OCI-LY3 (cell line): ENCODE data around the gene ADCYAP1.

Experiments
- H2AFZ ChIP-seq: fragments of 200-600, 300-600 bp; shearing (Covaris generic); 2 replicates; pipeline ENCODE4 v1.6.0; 2014; ENCODE audit warnings: antibody characterized with exemption, low read depth, low read length
- H3K27ac ChIP-seq: fragments of 200-600, 300-600 bp; sonication (generic); 2 replicates; pipeline ENCODE4 v1.5.1; 2014; ENCODE audit warnings: mild to moderate bottlenecking, low read length, moderate library complexity, mixed read lengths
- H3K27me3 ChIP-seq: fragments of 200-600, 300-600 bp; sonication (generic); 2 replicates; pipeline ENCODE4 v1.6.1; 2014; ENCODE audit warnings: low read depth, low read length, mixed read lengths
- H3K36me3 ChIP-seq: fragments of 200-600, 300-600 bp; sonication (generic); replicated peaks from 2 replicates; pipeline ENCODE3; 2014; ENCODE audit warnings: low read depth, low read length, mixed read lengths
- H3K4me1 ChIP-seq: fragments of 300-600, 200-600 bp; sonication (generic); 2 replicates; pipeline ENCODE4 v1.6.1; 2014; ENCODE audit warnings: low read length, mixed read lengths
- H3K4me2 ChIP-seq: fragments of 200-600, 300-600 bp; sonication (generic); 2 replicates; pipeline ENCODE4 v1.6.1; 2014; ENCODE audit warnings: low read length, mixed read lengths
- H3K4me3 ChIP-seq: fragments of 300-600, 200-600 bp; sonication (generic); 2 replicates; pipeline ENCODE4 v1.5.1; 2014; ENCODE audit warnings: antibody characterized with exemption, mild to moderate bottlenecking, low read length, moderate library complexity
- H3K79me2 ChIP-seq: fragments of 300-600, 200-600 bp; shearing (Covaris generic); 2 replicates; pipeline ENCODE4 v1.6.1; 2014; ENCODE audit warnings: mild to moderate bottlenecking, low read length, mixed read lengths
- H3K9ac ChIP-seq: fragments of 300-600, 200-600 bp; shearing (Covaris generic); 2 replicates; pipeline ENCODE4 v1.6.0; 2014; ENCODE audit warnings: mild to moderate bottlenecking, low read length, moderate library complexity
- H3K9me3 ChIP-seq: fragments of 200-600, 300-600 bp; shearing (Covaris generic); 2 replicates; pipeline ENCODE4 v1.6.1; 2014; ENCODE audit warnings: low read length, mixed read lengths; ENCODE audit not compliant: insufficient read depth
- H4K20me1 ChIP-seq: fragments of 200-600, 300-600 bp; sonication (generic); 2 replicates; pipeline ENCODE4 v1.6.1; 2016; ENCODE audit warnings: low read length, mixed read lengths; ENCODE audit not compliant: insufficient read depth
- CTCF ChIP-seq: fragments of 200-600, 300-600 bp; sonication (generic); IDR thresholded peaks from 2 replicates; pipeline ENCODE4 v1.5.1; 2014; ENCODE audit warnings: antibody characterized with exemption, low read length, low read depth
- EZH2phosphoT487 ChIP-seq: fragments of 200-600 bp; shearing (Covaris generic); IDR thresholded peaks from 2 replicates; pipeline ENCODE4 v1.6.1; 2018; ENCODE audit warnings: antibody characterized with exemption, mixed run types, low read depth

Gene ADCYAP1

GRCh38 chr18:903701-904100 is 970 bp upstream of the ADCYAP1 start:
- Histone ChIP-seq H3K4me1 (no peaks in the 10 kb centered on the region), H3K4me3 (no peak overlapping the region), H3K9ac (no peak overlapping the region), H3K79me2 (no peaks in the 10 kb centered on the region), H3K4me2 (no peak overlapping the region), H2AFZ (no peak overlapping the region), H3K27me3 (0 out of 2 replicates have a peak, but pooled peaks cover 5% of the 10 kb centered on the region), H3K27ac (no peak overlapping the region), H3K9me3 (no peaks in the 10 kb centered on the region), H3K36me3 (no peaks in the 10 kb centered on the region), H4K20me1 (no peaks in the 10 kb centered on the region)
- TF ChIP-seq CTCF (no peak), EZH2phosphoT487 (no peak)

GRCh38 chr18:905307-905947 is 756 bp downstream of the ADCYAP1 start:
- Histone ChIP-seq H3K4me1 (no peaks in the 10 kb centered on the region), H3K4me3 (no peak overlapping the region), H4K20me1 (no peaks in the 10 kb centered on the region), H3K27me3 (no peaks in the 10 kb centered on the region), H3K79me2 (no peaks in the 10 kb centered on the region), H3K9ac (no peak overlapping the region), H3K4me2 (no peak overlapping the region), H3K36me3 (no peaks in the 10 kb centered on the region), H2AFZ (no peak overlapping the region), H3K9me3 (no peaks in the 10 kb centered on the region), H3K27ac (no peak overlapping the region)
- TF ChIP-seq EZH2phosphoT487 (no peak), CTCF (no peak)

GRCh38 chr18:905948-906415 is 1.3 kb downstream of the ADCYAP1 start:
- no peak overlapping the region for H3K27ac ChIP-seq
- no peaks in the 10 kb centered on the region for H3K4me1 ChIP-seq
- no peak overlapping the region for H3K4me2 ChIP-seq
- no peaks in the 10 kb centered on the region for H3K36me3 ChIP-seq
- H3K9me3 ChIP-seq: no peaks in the 10 kb centered on the region
- H3K79me2 ChIP-seq: no peaks in the 10 kb centered on the region
- no peak overlapping the region for H2AFZ ChIP-seq
- no peak overlapping the region for H3K9ac ChIP-seq
- no peak overlapping the region for H3K4me3 ChIP-seq
- TF ChIP-seq CTCF (no peak), EZH2phosphoT487 (no peak)
- H3K27me3 ChIP-seq: no peaks in the 10 kb centered on the region
- no peaks in the 10 kb centered on the region for H4K20me1 ChIP-seq

GRCh38 chr18:906416-907114 is 1.9 kb downstream of the ADCYAP1 start:
- no peak overlapping the region for H2AFZ ChIP-seq

More at GRCh38 chr18:906416-907114, 1.9 kb downstream of the ADCYAP1 start:
- no peak overlapping the region for H3K27ac ChIP-seq
- no peak for TF ChIP-seq EZH2phosphoT487
- TF ChIP-seq CTCF: no peak
- no peaks in the 10 kb centered on the region for H3K4me1 ChIP-seq
- no peak overlapping the region for H3K9ac ChIP-seq
- no peak overlapping the region for H3K4me2 ChIP-seq
- H3K27me3 ChIP-seq: no peaks in the 10 kb centered on the region
- H4K20me1 ChIP-seq: no peaks in the 10 kb centered on the region
- H3K4me3 ChIP-seq: no peak overlapping the region
- no peaks in the 10 kb centered on the region for H3K79me2 ChIP-seq
- H3K36me3 ChIP-seq: no peaks in the 10 kb centered on the region
- H3K9me3 ChIP-seq: no peaks in the 10 kb centered on the region
